ENCODE data around the gene INPP5B. TPM values are rescaled to one million over a fixed set of nuclear protein-coding genes. Genes with fewer than 3 reads are reported as not detected.
A peak's percentile ranks its signal among the peaks of the same experiment; 100 is the strongest.

Gene INPP5B
- total and polyA plus RNA-seq, 4 donors = 11.5 to 26.6 (median 21.4) TPM

GRCh38 chr1:37861151-37861550, 85.7 kb downstream of the INPP5B start:
- Histone ChIP-seq H3K27me3 (ENCODE audit: control insufficient read depth, insufficient read depth, low read length) (no peaks in the 10 kb centered on the region), H3K4me3 (ENCODE audit: low read depth, low read length) (no peak overlapping the region), H3K9me3 (ENCODE audit: control insufficient read depth, insufficient read depth, low read length) (no peaks in the 10 kb centered on the region), H3K4me1 (ENCODE audit: control insufficient read depth, insufficient read depth, low read length) (peaks cover 18% of the 10 kb centered on the region), H3K36me3 (ENCODE audit: control insufficient read depth, insufficient read depth, low read length) (peaks cover 40% of the 10 kb centered on the region), H3K27ac (ENCODE audit: low read depth, low read length) (no peak overlapping the region)
- 92% methylated on average over 2 of the region's 4 CpGs for WGBS (ENCODE audit: insufficient coverage)
- no peak for DNase-seq (ENCODE audit: low read depth in 4 of 6, low spot score in 6 of 6)

DNA sequence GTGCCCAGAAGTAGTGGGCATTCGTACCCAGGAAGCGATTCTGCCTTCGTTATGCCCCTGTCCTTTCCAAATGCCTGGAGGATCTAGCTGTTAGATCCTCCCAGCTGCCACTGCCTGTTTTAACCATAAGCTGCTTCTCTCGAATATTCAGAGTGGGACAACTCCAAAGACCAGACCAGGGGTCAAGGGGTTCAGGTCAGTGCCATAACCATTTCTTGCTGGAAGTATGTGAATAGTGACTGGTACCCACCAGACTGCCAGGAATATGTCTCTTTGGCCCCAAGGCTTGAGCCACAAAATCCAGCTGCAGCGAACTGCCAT, 86.5 kb downstream of the INPP5B start:
- Histone ChIP-seq H3K4me3 (ENCODE audit: low read depth, low read length) (peak overlapping the region; percentile 92), H3K27me3 (ENCODE audit: control insufficient read depth, insufficient read depth, low read length) (no peaks in the 10 kb centered on the region), H3K9me3 (ENCODE audit: control insufficient read depth, insufficient read depth, low read length) (no peaks in the 10 kb centered on the region), H3K4me1 (ENCODE audit: control insufficient read depth, insufficient read depth, low read length) (peaks cover 20% of the 10 kb centered on the region), H3K27ac (ENCODE audit: low read depth, low read length) (peak overlapping the region; percentile 93), H3K36me3 (ENCODE audit: control insufficient read depth, insufficient read depth, low read length) (peaks cover 34% of the 10 kb centered on the region)
- WGBS (ENCODE audit: insufficient coverage) = 14% methylated on average over 4 of the region's 5 CpGs
- no peak for DNase-seq (ENCODE audit: low read depth in 4 of 6, low spot score in 6 of 6)

DNA sequence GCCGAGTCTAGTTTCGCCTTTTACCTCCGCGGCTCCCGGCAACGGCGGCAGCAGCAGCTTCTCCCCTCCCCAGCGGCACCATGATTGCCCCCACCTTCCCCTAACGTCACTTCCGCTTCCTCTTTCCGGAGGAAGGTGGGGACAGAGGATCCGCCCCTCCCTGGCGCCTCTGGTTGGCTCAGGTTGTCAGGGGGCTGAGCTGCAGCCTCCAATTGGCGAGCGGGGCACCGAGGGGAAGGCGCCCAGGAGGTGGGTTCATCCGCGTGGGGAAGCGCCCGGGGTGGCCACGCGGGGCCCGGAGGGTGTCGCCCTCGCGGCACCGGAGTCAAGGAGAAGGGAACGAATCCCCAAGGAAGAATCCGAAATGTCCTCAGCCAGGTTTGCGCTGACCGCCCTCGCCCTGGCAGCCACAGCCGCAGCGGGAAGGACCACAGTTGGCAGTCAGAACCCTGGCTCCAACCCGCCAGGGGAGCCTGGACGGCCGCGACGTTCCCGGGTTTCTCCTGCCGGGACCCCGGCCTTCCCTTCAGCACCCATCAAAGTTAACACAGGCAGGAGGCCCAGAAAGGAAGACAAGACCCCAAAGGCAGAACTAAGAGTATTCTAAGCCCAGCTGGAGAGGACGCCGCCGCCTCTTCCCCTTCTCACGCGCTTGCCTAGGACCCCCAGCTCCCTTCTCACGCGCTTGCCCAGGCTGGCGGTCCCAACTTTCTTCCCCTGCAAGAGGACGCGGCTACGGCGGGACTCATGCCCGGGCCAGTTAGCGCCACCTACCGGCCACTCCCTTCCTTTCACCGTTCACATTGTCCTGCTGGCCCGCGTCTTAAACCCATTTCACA, 87.1 kb downstream of the INPP5B start, which contains the start of gene MTF1:
TSS of gene MTF1 (minus strand) at position 86 of the 839 bp plus-strand sequence. CDS start 1,934 bp downstream, outside the sequence.
- DNase-seq (ENCODE audit: low read depth in 4 of 6, low spot score in 6 of 6) = peak; percentile 96 to 100 (median 98)
- peaks cover 20% of the 10 kb centered on the region for H3K4me1 ChIP-seq (ENCODE audit: control insufficient read depth, insufficient read depth, low read length)
- H3K27me3 ChIP-seq (ENCODE audit: control insufficient read depth, insufficient read depth, low read length) = no peaks in the 10 kb centered on the region
- H3K9me3 ChIP-seq (ENCODE audit: control insufficient read depth, insufficient read depth, low read length) = no peaks in the 10 kb centered on the region
- peaks cover 35% of the 10 kb centered on the region for H3K36me3 ChIP-seq (ENCODE audit: control insufficient read depth, insufficient read depth, low read length)
- peak within 1 kb of the TSS; percentile 92 for H3K4me3 ChIP-seq (ENCODE audit: low read depth, low read length)
- WGBS (ENCODE audit: insufficient coverage) = under 1% methylated on average over 58 of the region's 61 CpGs
- peak within 1 kb of the TSS; percentile 93 for H3K27ac ChIP-seq (ENCODE audit: low read depth, low read length)

GRCh38 chr1:37858931-37859506, 87.8 kb downstream of the INPP5B start:
- Histone ChIP-seq H3K27me3 (ENCODE audit: control insufficient read depth, insufficient read depth, low read length) (no peaks in the 10 kb centered on the region), H3K36me3 (ENCODE audit: control insufficient read depth, insufficient read depth, low read length) (peaks cover 32% of the 10 kb centered on the region), H3K27ac (ENCODE audit: low read depth, low read length) (peak overlapping the region; percentile 93), H3K9me3 (ENCODE audit: control insufficient read depth, insufficient read depth, low read length) (no peaks in the 10 kb centered on the region), H3K4me3 (ENCODE audit: low read depth, low read length) (peak overlapping the region; percentile 92), H3K4me1 (ENCODE audit: control insufficient read depth, insufficient read depth, low read length) (peaks cover 21% of the 10 kb centered on the region)
- DNase-seq (ENCODE audit: low read depth in 4 of 6, low spot score in 6 of 6) = no peak
- WGBS (ENCODE audit: insufficient coverage) = under 1% methylated on average over 20 of the region's 21 CpGs

- H3K9me3 ChIP-seq (ENCODE audit: control insufficient read depth, insufficient read depth, low read length) = no peaks in the 10 kb centered on the region
- no peak overlapping the region for H3K4me3 ChIP-seq (ENCODE audit: low read depth, low read length)
- H3K4me1 ChIP-seq (ENCODE audit: control insufficient read depth, insufficient read depth, low read length) = peaks cover 14% of the 10 kb centered on the region
- DNase-seq (ENCODE audit: low read depth in 4 of 6, low spot score in 6 of 6) = no peak
- no peak overlapping the region for H3K27ac ChIP-seq (ENCODE audit: low read depth, low read length)
- WGBS (ENCODE audit: insufficient coverage) = 100% methylated on average over 5 of the region's 6 CpGs
- H3K27me3 ChIP-seq (ENCODE audit: control insufficient read depth, insufficient read depth, low read length) = no peaks in the 10 kb centered on the region
- peaks cover 7% of the 10 kb centered on the region for H3K36me3 ChIP-seq (ENCODE audit: control insufficient read depth, insufficient read depth, low read length)
Observed at GRCh38 chr1:37854406-37854805, 92.4 kb downstream of the INPP5B start.

DNA sequence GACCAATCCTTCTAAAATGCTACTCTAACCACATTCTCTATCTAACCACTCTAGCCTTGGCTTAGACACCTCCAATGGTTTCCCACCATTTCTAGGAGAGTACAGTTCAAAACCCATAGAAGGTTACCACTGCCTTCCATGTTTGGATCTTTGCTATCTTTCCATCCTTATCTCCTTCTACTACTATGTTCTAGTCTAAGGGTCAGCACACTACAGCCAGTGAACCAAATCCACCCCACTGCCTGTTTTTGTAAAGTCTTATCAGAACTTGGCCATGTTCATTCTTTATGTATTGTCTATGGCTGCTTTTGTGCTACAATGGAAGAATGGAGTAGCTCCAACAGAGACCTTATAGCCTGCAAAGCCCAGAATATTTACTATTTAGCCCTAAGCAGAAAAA, 93.7 kb downstream of the INPP5B start:
- Histone ChIP-seq H3K4me1 (ENCODE audit: control insufficient read depth, insufficient read depth, low read length) (peaks cover 11% of the 10 kb centered on the region), H3K36me3 (ENCODE audit: control insufficient read depth, insufficient read depth, low read length) (peaks cover 7% of the 10 kb centered on the region), H3K4me3 (ENCODE audit: low read depth, low read length) (no peak overlapping the region), H3K27ac (ENCODE audit: low read depth, low read length) (no peak overlapping the region), H3K9me3 (ENCODE audit: control insufficient read depth, insufficient read depth, low read length) (no peaks in the 10 kb centered on the region), H3K27me3 (ENCODE audit: control insufficient read depth, insufficient read depth, low read length) (no peaks in the 10 kb centered on the region)
- DNase-seq (ENCODE audit: low read depth in 4 of 6, low spot score in 6 of 6) = no peak

- H3K4me1 ChIP-seq (ENCODE audit: control insufficient read depth, insufficient read depth, low read length) = peaks cover 11% of the 10 kb centered on the region
Observed at GRCh38 chr1:37851782-37852210, 95.1 kb downstream of the INPP5B start.

DNA sequence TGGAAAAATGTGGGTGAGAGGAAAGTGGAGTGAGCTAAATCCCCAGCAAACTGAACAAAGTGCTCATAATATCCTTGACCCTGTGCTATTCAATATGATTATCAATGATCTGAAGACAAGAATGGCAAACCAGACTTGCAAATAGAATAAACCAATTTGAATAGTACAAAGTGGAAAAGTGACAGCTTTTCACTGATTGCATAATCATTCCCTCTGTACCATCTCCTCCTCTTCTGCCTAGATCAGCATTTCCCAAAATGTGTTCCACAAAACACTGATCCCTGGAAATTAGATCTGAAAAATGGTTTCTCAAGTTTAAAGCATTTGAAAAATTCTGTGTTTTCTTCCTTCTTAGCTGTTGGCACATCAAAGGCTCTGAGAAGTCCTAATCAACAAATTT, 95.6 kb downstream of the INPP5B start:
- H3K27ac ChIP-seq (ENCODE audit: low read depth, low read length) = no peak overlapping the region
- no peak for DNase-seq (ENCODE audit: low read depth in 4 of 6, low spot score in 6 of 6)
- peaks cover 11% of the 10 kb centered on the region for H3K36me3 ChIP-seq (ENCODE audit: control insufficient read depth, insufficient read depth, low read length)
- peaks cover 10% of the 10 kb centered on the region for H3K4me1 ChIP-seq (ENCODE audit: control insufficient read depth, insufficient read depth, low read length)
- H3K27me3 ChIP-seq (ENCODE audit: control insufficient read depth, insufficient read depth, low read length) = no peaks in the 10 kb centered on the region
- no peaks in the 10 kb centered on the region for H3K9me3 ChIP-seq (ENCODE audit: control insufficient read depth, insufficient read depth, low read length)
- no peak overlapping the region for H3K4me3 ChIP-seq (ENCODE audit: low read depth, low read length)

More at GRCh38 chr1:37851782-37852210, 95.1 kb downstream of the INPP5B start:
- DNase-seq (ENCODE audit: low read depth in 4 of 6, low spot score in 6 of 6) = no peak
- Histone ChIP-seq H3K27ac (ENCODE audit: low read depth, low read length) (no peak overlapping the region), H3K36me3 (ENCODE audit: control insufficient read depth, insufficient read depth, low read length) (peaks cover 11% of the 10 kb centered on the region), H3K4me3 (ENCODE audit: low read depth, low read length) (no peak overlapping the region), H3K27me3 (ENCODE audit: control insufficient read depth, insufficient read depth, low read length) (no peaks in the 10 kb centered on the region), H3K9me3 (ENCODE audit: control insufficient read depth, insufficient read depth, low read length) (no peaks in the 10 kb centered on the region)
- 91% methylated on average over 2 of the region's 2 CpGs for WGBS (ENCODE audit: insufficient coverage)

DNA sequence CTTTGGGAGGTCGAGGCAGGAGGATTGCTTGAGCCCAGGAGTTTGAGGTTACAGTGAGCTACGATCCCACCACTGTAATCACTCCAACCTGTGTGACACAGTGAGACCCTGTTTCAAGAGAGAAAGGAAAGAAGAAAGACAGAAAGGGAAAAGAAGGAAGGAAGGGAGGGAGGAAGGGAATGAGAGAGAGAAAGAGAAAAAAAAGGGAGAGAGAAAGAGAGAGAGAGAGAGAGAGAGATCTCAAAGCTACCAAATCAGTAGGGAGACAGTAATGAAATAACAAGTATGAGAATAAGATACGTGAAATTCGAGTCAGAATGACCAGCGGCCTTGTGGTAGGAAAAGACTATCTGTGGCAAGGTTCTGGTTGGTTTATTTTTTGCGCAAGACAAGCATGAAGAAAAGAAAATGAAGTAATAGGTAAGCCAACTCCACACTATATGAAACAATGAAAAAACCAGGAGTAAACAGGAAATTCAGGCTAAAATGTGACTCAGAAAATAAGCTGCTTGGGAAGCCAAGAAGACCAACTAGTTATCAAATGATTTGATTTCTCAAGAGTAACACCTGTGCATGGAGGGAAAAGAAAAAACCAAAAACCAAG, 96.4 kb downstream of the INPP5B start:
- DNase-seq (ENCODE audit: low read depth in 4 of 6, low spot score in 6 of 6) = no peak
- Histone ChIP-seq H3K36me3 (ENCODE audit: control insufficient read depth, insufficient read depth, low read length) (peaks cover 12% of the 10 kb centered on the region), H3K4me1 (ENCODE audit: control insufficient read depth, insufficient read depth, low read length) (peaks cover 7% of the 10 kb centered on the region), H3K4me3 (ENCODE audit: low read depth, low read length) (no peak overlapping the region), H3K9me3 (ENCODE audit: control insufficient read depth, insufficient read depth, low read length) (no peaks in the 10 kb centered on the region), H3K27ac (ENCODE audit: low read depth, low read length) (no peak overlapping the region), H3K27me3 (ENCODE audit: control insufficient read depth, insufficient read depth, low read length) (no peaks in the 10 kb centered on the region)
- 100% methylated on average over 1 of the region's 6 CpGs for WGBS (ENCODE audit: insufficient coverage)

Measured in spinal cord (tissue), 10 donors.